GM12864 (cell line): ENCODE measurements around the gene MAPT.

ENCODE experiments used
- DNase-seq: peaks from one replicate; pipeline ENCODE4 v3.0.0-alpha.2; 2011; ENCODE audit warnings: low read depth
- H3K4me3 ChIP-seq: 2 replicates; pipeline ENCODE4 v1.5.1; 2011; ENCODE audit warnings: mild to moderate bottlenecking, low read depth, low read length, control low read depth
- TF ChIP-seq, protein P1 (sequence below): IDR thresholded peaks from 2 replicates; pipeline ENCODE4 v1.5.1; 2011; ENCODE audit warnings: low read depth, mild to moderate bottlenecking, moderate library complexity, low read length, control low read depth, inconsistent platforms; ENCODE audit errors: missing control alignments

MAPT gene

GRCh38 chr17:45940826-45941225 lies 46.5 kb downstream of the MAPT start:
- H3K4me3 ChIP-seq, result no peak overlapping the region
- DNase-seq, result no peak
- TF ChIP-seq, protein P1, sequence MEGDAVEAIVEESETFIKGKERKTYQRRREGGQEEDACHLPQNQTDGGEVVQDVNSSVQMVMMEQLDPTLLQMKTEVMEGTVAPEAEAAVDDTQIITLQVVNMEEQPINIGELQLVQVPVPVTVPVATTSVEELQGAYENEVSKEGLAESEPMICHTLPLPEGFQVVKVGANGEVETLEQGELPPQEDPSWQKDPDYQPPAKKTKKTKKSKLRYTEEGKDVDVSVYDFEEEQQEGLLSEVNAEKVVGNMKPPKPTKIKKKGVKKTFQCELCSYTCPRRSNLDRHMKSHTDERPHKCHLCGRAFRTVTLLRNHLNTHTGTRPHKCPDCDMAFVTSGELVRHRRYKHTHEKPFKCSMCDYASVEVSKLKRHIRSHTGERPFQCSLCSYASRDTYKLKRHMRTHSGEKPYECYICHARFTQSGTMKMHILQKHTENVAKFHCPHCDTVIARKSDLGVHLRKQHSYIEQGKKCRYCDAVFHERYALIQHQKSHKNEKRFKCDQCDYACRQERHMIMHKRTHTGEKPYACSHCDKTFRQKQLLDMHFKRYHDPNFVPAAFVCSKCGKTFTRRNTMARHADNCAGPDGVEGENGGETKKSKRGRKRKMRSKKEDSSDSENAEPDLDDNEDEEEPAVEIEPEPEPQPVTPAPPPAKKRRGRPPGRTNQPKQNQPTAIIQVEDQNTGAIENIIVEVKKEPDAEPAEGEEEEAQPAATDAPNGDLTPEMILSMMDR, result no peak

DNA sequence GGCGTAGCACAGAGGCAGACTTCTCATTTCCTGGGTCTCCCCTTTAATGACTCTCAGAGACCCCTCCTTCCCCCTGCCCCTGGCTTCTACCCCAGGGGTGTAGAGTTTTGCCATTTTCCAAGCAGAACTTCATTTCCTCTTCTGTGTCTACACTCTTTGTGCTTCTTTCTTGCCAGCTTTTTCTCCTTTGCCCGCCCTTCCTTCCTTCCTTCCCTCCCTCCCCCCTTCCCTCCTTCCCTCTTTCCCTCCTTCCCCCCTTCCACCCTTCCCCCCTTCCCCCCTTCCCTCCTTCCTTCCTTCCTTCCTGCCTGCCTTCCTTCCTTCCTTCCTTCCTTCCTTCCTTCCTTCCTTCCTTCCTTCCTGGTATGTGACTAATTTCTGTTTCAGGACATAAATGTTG lies 47.0 kb downstream of the MAPT start:
- TF ChIP-seq, protein P1, result no peak
- no peak for DNase-seq
- H3K4me3 ChIP-seq, result no peak overlapping the region

- H3K4me3 ChIP-seq, result no peak overlapping the region
- no peak for DNase-seq
- TF ChIP-seq, protein P1, result no peak
Measured at GRCh38 chr17:45942284-45942683, 47.9 kb downstream of the MAPT start.

DNA sequence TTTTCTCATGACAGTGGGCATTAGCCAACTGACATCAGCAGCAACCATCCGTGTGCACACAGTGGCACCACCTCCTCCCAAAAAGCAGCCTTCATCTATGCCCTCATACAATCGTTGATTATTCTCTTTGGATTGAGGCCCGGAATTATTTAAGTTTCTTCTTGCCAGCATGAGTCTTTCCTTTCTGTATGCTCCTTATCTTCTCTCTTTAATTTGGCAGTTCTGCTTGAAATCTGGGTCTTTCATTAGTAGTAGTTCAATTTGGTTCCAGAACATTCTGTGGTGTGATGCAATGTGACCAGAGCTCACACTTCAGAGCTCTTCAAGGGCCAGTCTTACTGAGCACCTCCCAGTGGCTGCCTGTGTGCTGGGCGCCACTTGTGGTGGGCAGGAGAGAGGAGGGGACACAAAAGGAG lies 52.5 kb downstream of the MAPT start:
- TF ChIP-seq, protein P1, result no peak
- DNase-seq, result no peak
- no peak overlapping the region for H3K4me3 ChIP-seq

DNA sequence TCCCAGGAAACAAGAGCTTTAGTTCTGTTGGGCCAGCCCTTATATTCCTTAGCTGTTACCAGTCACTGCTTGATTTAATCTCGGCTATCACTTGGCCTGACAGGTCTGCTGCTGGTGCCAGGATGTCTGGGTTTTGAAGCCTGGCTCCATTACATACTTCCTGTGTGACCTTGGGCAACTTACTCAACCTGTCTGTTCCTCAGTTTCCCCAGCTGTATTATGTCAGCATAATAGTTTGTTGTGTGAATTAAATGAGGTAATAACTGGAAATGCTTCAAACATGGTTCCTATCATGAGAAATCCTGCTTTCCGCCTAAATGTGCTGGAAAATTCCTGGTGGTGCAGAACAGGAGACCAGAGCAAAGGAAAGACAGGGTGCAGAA lies 54.1 kb downstream of the MAPT start:
- DNase-seq, result no peak
- H3K4me3 ChIP-seq, result no peak overlapping the region
- TF ChIP-seq, protein P1, result no peak

- no peak for DNase-seq
- TF ChIP-seq, protein P1, result peak; percentile 83
Measured at GRCh38 chr17:45948881-45949624, 54.7 kb downstream of the MAPT start.

GRCh38 chr17:45949755-45950320 lies 55.5 kb downstream of the MAPT start:
- DNase-seq, result no peak
- TF ChIP-seq, protein P1, result no peak
- H3K4me3 ChIP-seq, result no peak overlapping the region

More at GRCh38 chr17:45948881-45949624, 54.7 kb downstream of the MAPT start:
- H3K4me3 ChIP-seq, result 0 out of 2 replicates have a peak overlapping the region, but pooled peaks have one; percentile 4
